Immature natural killer cell (primary cell): Measurements from ENCODE around the gene CDC7. TPM values are rescaled to one million over a fixed set of nuclear protein-coding genes. Genes with fewer than 3 reads are reported as not detected.

Experiments used
- polyA plus RNA-seq, 3 donors: library from polyadenylated mRNA; unstranded; fragments of 300-500 nt; fragmentation: Illumina TruSeq; gene quantifications; one replicate each; pipeline ENCODE4 v1.2.3, GENCODE V29; 2021

The CDC7 gene
- polyA plus RNA-seq, 3 donors from 2014 or later = 1.2 to 3.8 (median 2.4) TPM

Other genes starting within 250 kb of the CDC7 start
- not detected for gene HFM1, start 96.0 kb upstream of the CDC7 start, polyA plus RNA-seq